ENCODE results near the gene LDB3. TPM values are rescaled to one million over a fixed set of nuclear protein-coding genes. Genes with fewer than 3 reads are reported as not detected.
A peak's percentile ranks its signal among the peaks of the same experiment; 100 is the strongest.

Gene LDB3
- total and polyA plus RNA-seq, 3 donors from 2014 or later: 2.7 to 20.3 (median 3.6) TPM

GRCh38 chr10:86632951-86633350 is 35.4 kb upstream of the LDB3 start:
- no peak overlapping the region for H3K27ac ChIP-seq
- no peaks in the 10 kb centered on the region for H3K9me3 ChIP-seq

DNA sequence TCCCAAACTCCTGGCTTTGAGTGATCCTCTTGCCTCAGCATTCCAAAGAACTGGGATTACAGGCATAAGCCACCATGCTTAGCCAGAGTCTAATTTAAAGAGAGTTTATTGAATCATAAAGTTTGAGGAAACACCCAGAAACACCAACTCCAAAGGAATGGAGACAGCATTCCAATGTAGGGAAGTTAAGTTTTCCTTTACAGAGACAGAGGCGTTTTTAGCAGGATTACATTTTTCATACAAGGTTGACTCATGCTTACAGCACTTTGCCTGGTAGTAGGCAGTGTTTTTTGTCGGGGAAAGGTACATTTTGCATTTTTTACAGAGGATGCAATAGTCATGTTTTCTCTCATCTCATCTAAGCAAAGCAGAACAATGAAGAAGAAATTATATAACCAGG is 32.9 kb upstream of the LDB3 start:
- Histone ChIP-seq H3K27me3 (no peaks in the 10 kb centered on the region), H3K36me3 (ENCODE audit: low read depth, missing control alignments) (no peaks in the 10 kb centered on the region), H3K9me3 (no peaks in the 10 kb centered on the region), H3K27ac (no peak overlapping the region), H3K4me3 (no peak overlapping the region), H3K4me1 (peaks cover 3% of the 10 kb centered on the region)
- TF ChIP-seq CTCF (IDR thresholded peaks at IDR 0.05) (no peak), POLR2A (IDR thresholded peaks at IDR 0.05) (no peak)
- intact Hi-C loops (cut with DNase I; ENCODE audit: low total_unique reads): no loop called here
- DNase-seq: no peak
- 76 to 77% methylated on average over 2 of the region's 2 CpGs for WGBS, 2 donors

More at GRCh38 chr10:86632951-86633350, 35.4 kb upstream of the LDB3 start:
- Histone ChIP-seq H3K4me1 (peaks cover 3% of the 10 kb centered on the region), H3K36me3 (ENCODE audit: low read depth, missing control alignments) (no peaks in the 10 kb centered on the region), H3K27me3 (no peaks in the 10 kb centered on the region), H3K4me3 (no peak overlapping the region)
- TF ChIP-seq CTCF (IDR thresholded peaks at IDR 0.05) (no peak), POLR2A (IDR thresholded peaks at IDR 0.05) (no peak)
- intact Hi-C loops (cut with DNase I; ENCODE audit: low total_unique reads): no loop called here
- WGBS, 2 donors: 45 to 46% methylated on average over 5 of the region's 5 CpGs
- DNase-seq: no peak

DNA sequence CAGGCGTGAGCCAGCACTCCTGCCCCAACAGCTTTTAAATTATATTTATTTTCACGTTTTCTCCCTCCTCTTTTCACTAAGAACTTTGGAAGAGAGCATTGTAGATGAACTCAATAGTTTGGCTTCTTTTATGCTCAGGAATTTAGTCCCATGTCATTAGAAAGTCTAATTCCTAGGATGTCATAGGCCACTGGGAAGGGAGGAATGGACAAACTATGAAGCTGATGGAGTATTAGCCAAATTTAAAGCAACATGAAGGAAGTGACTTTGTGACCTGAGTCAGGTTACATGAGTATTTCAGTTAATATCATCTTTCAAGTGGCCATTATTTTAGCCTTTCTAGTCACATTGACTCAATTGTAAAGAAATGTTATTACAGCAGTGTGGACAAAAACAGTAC is 32.0 kb upstream of the LDB3 start:
- 88 to 89% methylated on average over 2 of the region's 2 CpGs for WGBS, 2 donors
- Histone ChIP-seq H3K4me3 (no peak overlapping the region), H3K27ac (no peak overlapping the region), H3K36me3 (ENCODE audit: low read depth, missing control alignments) (no peaks in the 10 kb centered on the region), H3K27me3 (no peaks in the 10 kb centered on the region), H3K4me1 (peaks cover 3% of the 10 kb centered on the region), H3K9me3 (no peaks in the 10 kb centered on the region)
- no peak for DNase-seq
- TF ChIP-seq CTCF (IDR thresholded peaks at IDR 0.05): no peak
- TF ChIP-seq POLR2A (IDR thresholded peaks at IDR 0.05): no peak
- intact Hi-C loops (cut with DNase I; ENCODE audit: low total_unique reads): no loop called here

GRCh38 chr10:86642021-86642420 is 26.3 kb upstream of the LDB3 start:
- H3K27me3 ChIP-seq: no peaks in the 10 kb centered on the region
- H3K9me3 ChIP-seq: no peaks in the 10 kb centered on the region
- intact Hi-C loops (cut with DNase I; ENCODE audit: low total_unique reads): no loop called here
- TF ChIP-seq CTCF (IDR thresholded peaks at IDR 0.05): no peak
- TF ChIP-seq POLR2A (IDR thresholded peaks at IDR 0.05): no peak
- H3K4me1 ChIP-seq: no peaks in the 10 kb centered on the region
- no peak for DNase-seq
- H3K36me3 ChIP-seq (ENCODE audit: low read depth, missing control alignments): no peaks in the 10 kb centered on the region
- no peak overlapping the region for H3K4me3 ChIP-seq
- H3K27ac ChIP-seq: no peak overlapping the region

- H3K27me3 ChIP-seq: no peaks in the 10 kb centered on the region
- intact Hi-C loops (cut with DNase I; ENCODE audit: low total_unique reads): no loop called here
- no peaks in the 10 kb centered on the region for H3K4me1 ChIP-seq
- H3K4me3 ChIP-seq: no peak overlapping the region
- H3K27ac ChIP-seq: no peak overlapping the region
- 83 to 89% methylated on average over 5 of the region's 5 CpGs for WGBS, 2 donors
- no peaks in the 10 kb centered on the region for H3K9me3 ChIP-seq
- H3K36me3 ChIP-seq (ENCODE audit: low read depth, missing control alignments): no peaks in the 10 kb centered on the region
- no peak for TF ChIP-seq POLR2A (IDR thresholded peaks at IDR 0.05)
- no peak for TF ChIP-seq CTCF (IDR thresholded peaks at IDR 0.05)
- peak; percentile 13 for DNase-seq
Observed at GRCh38 chr10:86642499-86642898, 25.8 kb upstream of the LDB3 start.
